PFSK-1 (cell line): ENCODE results near the gene SYNE2.

ENCODE experiments used
- REST ChIP-seq, 2 experiments: IDR thresholded peaks; 2 replicates each; pipeline versions ENCODE4 v1.6.1 to v1.8.0; 2011 to 2012; ENCODE audit warnings: low read depth in 2 of 2, low read length in 2 of 2, control low read depth in 1 of 2, inconsistent platforms in 1 of 2, mild to moderate bottlenecking in 1 of 2, moderate library complexity in 1 of 2; ENCODE audit not compliant: insufficient read depth in 1 of 2
- TAF1 ChIP-seq: IDR thresholded peaks from 2 replicates; pipeline ENCODE4 v1.6.1; 2012; ENCODE audit warnings: low read length, control low read depth, borderline replicate concordance; ENCODE audit not compliant: insufficient read depth

GRCh38 chr14:64025479-64025878 lies 172.7 kb downstream of the SYNE2 start:
- TF ChIP-seq TAF1 (no peak), REST (IDR thresholded peaks at IDR 0.05; ENCODE audit: insufficient read depth in 1 of 2, low read depth in 2 of 2, low read length in 2 of 2) (no peak)
